H9 (cell line): ENCODE measurements around the gene RCAN2. TPM values are rescaled to one million over a fixed set of nuclear protein-coding genes. Genes with fewer than 3 reads are reported as not detected.

Experiments
- DNase-seq: peaks from one replicate; pipeline ENCODE4 v3.0.0-alpha.2; 2017
- H2AFZ ChIP-seq: one replicate; pipeline ENCODE4 v1.6.1; 2013; ENCODE audit warnings: mild to moderate bottlenecking, low read length, control low read depth, moderate library complexity
- H2AK5ac ChIP-seq: 2 replicates; pipeline ENCODE4 v1.6.1; 2013; ENCODE audit warnings: low read length, control low read depth, mixed read lengths; ENCODE audit not compliant: insufficient read length
- H2BK120ac ChIP-seq: one replicate; pipeline ENCODE4 v1.6.1; 2013; ENCODE audit warnings: low read depth, mild to moderate bottlenecking, low read length, control low read depth, inconsistent platforms; ENCODE audit not compliant: poor library complexity, severe bottlenecking
- H2BK12ac ChIP-seq: 2 replicates; pipeline ENCODE4 v1.6.1; 2013; ENCODE audit warnings: low read length, control low read depth, mixed read lengths, low read depth; ENCODE audit not compliant: insufficient read length
- H2BK15ac ChIP-seq: 2 replicates; pipeline ENCODE4 v1.6.1; 2013; ENCODE audit warnings: low read depth, low read length, control low read depth
- H2BK20ac ChIP-seq: one replicate; pipeline ENCODE4 v1.6.1; 2013; ENCODE audit warnings: low read depth, mild to moderate bottlenecking, low read length, control low read depth, inconsistent platforms; ENCODE audit not compliant: poor library complexity, severe bottlenecking
- H2BK5ac ChIP-seq: 2 replicates; pipeline ENCODE4 v1.6.1; 2013; ENCODE audit warnings: low read length, control low read depth, mixed read lengths; ENCODE audit not compliant: insufficient read length
- H3K14ac ChIP-seq: 2 replicates; pipeline ENCODE4 v1.6.1; 2013; ENCODE audit warnings: low read length, control low read depth; ENCODE audit not compliant: insufficient read depth
- H3K18ac ChIP-seq: 2 replicates; pipeline ENCODE4 v1.6.1; 2013; ENCODE audit warnings: low read depth, mild to moderate bottlenecking, mixed read lengths, low read length, control low read depth; ENCODE audit not compliant: insufficient read length
- H3K23ac ChIP-seq: 2 replicates; pipeline ENCODE4 v1.6.1; 2013; ENCODE audit warnings: low read length, control low read depth, mixed read lengths, low read depth; ENCODE audit not compliant: insufficient read length
- H3K23me2 ChIP-seq: 2 replicates; pipeline ENCODE4 v1.6.1; 2013; ENCODE audit warnings: low read depth, mild to moderate bottlenecking, mixed read lengths, low read length, control low read depth; ENCODE audit not compliant: insufficient read length, poor library complexity, severe bottlenecking
- H3K27ac ChIP-seq: 2 replicates; pipeline ENCODE4 v1.5.1; 2013; ENCODE audit warnings: low read length, control low read depth, mixed read lengths, low read depth; ENCODE audit not compliant: insufficient read length
- H3K27me3 ChIP-seq: 2 replicates; pipeline ENCODE4 v1.6.1; 2013; ENCODE audit warnings: low read length, control low read depth, inconsistent platforms; ENCODE audit not compliant: insufficient read depth
- H3K4ac ChIP-seq: 2 replicates; pipeline ENCODE4 v1.6.1; 2013; ENCODE audit warnings: low read depth, mild to moderate bottlenecking, control low read depth, inconsistent platforms, low read length, moderate library complexity
- H3K4me1 ChIP-seq: 2 replicates; pipeline ENCODE4 v1.6.1; 2013; ENCODE audit warnings: low read length, control low read depth, inconsistent platforms; ENCODE audit not compliant: insufficient read depth
- H3K4me2 ChIP-seq: 2 replicates; pipeline ENCODE4 v1.6.1; 2013; ENCODE audit warnings: low read length, control low read depth, mixed read lengths; ENCODE audit not compliant: insufficient read length, insufficient read depth
- H3K56ac ChIP-seq: 2 replicates; pipeline ENCODE4 v1.6.1; 2013; ENCODE audit warnings: low read depth, mild to moderate bottlenecking, mixed read lengths, low read length, control low read depth; ENCODE audit not compliant: insufficient read length
- H3K79me1 ChIP-seq: 2 replicates; pipeline ENCODE4 v1.6.1; 2013; ENCODE audit warnings: low read depth, mild to moderate bottlenecking, moderate library complexity, low read length, control low read depth, inconsistent platforms; ENCODE audit not compliant: insufficient read depth, poor library complexity, severe bottlenecking
- H3K79me2 ChIP-seq: 2 replicates; pipeline ENCODE4 v1.6.1; 2013; ENCODE audit warnings: low read length, control low read depth, inconsistent platforms; ENCODE audit not compliant: insufficient read depth
- H3K9ac ChIP-seq: 2 replicates; pipeline ENCODE4 v1.6.1; 2013; ENCODE audit warnings: low read length, control low read depth, mixed read lengths; ENCODE audit not compliant: insufficient read length; ENCODE audit errors: extremely low read depth
- H3K9me3 ChIP-seq: one replicate; pipeline ENCODE4 v1.6.1; 2013; ENCODE audit warnings: low read depth, low read length, inconsistent platforms; ENCODE audit not compliant: control insufficient read depth
- H3T11ph ChIP-seq: one replicate; pipeline ENCODE4 v1.6.1; 2013; ENCODE audit warnings: mild to moderate bottlenecking, low read length, control low read depth, inconsistent platforms
- H4K20me1 ChIP-seq: one replicate; pipeline ENCODE4 v1.6.1; 2013; ENCODE audit not compliant: control insufficient read depth, insufficient read length, insufficient read depth
- H4K5ac ChIP-seq: 2 replicates; pipeline ENCODE4 v1.6.1; 2013; ENCODE audit warnings: low read depth, mild to moderate bottlenecking, mixed read lengths, low read length, control low read depth; ENCODE audit not compliant: insufficient read length
- H4K8ac ChIP-seq: replicated peaks from 2 replicates; pipeline ENCODE4 v1.6.1; 2013; ENCODE audit warnings: low read length, control low read depth, mixed read lengths, low read depth; ENCODE audit not compliant: insufficient read length
- H4K91ac ChIP-seq: 2 replicates; pipeline ENCODE4 v1.6.1; 2013; ENCODE audit warnings: low read depth, mild to moderate bottlenecking, moderate library complexity, mixed read lengths, low read length, control low read depth; ENCODE audit not compliant: insufficient read length
- H3K27ac Mint-ChIP-seq, 3 experiments: 2 replicates in 2 of 3; 3 replicates in 1 of 3; pipeline ENCODE4 v1.8.0; 2020 to 2021; ENCODE audit warnings: mixed read lengths in 3 of 3, mild to moderate bottlenecking in 1 of 3, moderate library complexity in 1 of 3
- H3K27me3 Mint-ChIP-seq: 2 replicates; pipeline ENCODE4 v1.8.0; 2021; ENCODE audit warnings: low read depth, mild to moderate bottlenecking, moderate library complexity, mixed read lengths
- H3K36me3 Mint-ChIP-seq, 3 experiments: 2 replicates in 2 of 3; 3 replicates in 1 of 3; pipeline ENCODE4 v1.8.0; 2020 to 2021; ENCODE audit warnings: low read depth in 3 of 3, mixed read lengths in 3 of 3; ENCODE audit not compliant: insufficient read depth in 1 of 3
- H3K4me1 Mint-ChIP-seq, 2 experiments: 2 replicates each; pipeline ENCODE4 v1.8.0; 2020; ENCODE audit warnings: mixed read lengths in 2 of 2
- H3K4me3 Mint-ChIP-seq, 2 experiments: 2 replicates in 1 of 2; 3 replicates in 1 of 2; pipeline ENCODE4 v1.8.0; 2020 to 2021; ENCODE audit warnings: mild to moderate bottlenecking in 2 of 2, mixed read lengths in 2 of 2, moderate library complexity in 1 of 2
- H3K9me3 Mint-ChIP-seq, 2 experiments: 2 replicates in 1 of 2; 3 replicates in 1 of 2; pipeline ENCODE4 v1.8.0; 2020; ENCODE audit warnings: mild to moderate bottlenecking in 2 of 2, mixed read lengths in 2 of 2, moderate library complexity in 1 of 2
- WGBS: extraction: QIAGEN DNeasy Blood & Tissue Kit; methylation state at CpG from one replicate; pipeline ENCODE4 v1.1.7; 2013; ENCODE audit warnings: missing lambda C conversion rate, low lambda C conversion rate, mixed read lengths; ENCODE audit not compliant: insufficient read length; ENCODE audit errors: extremely low coverage; 5-methylcytosine and 5-hydroxymethylcytosine counted together
- total RNA-seq: library from RNA; stranded (reverse); gene quantifications from 2 replicates; pipeline ENCODE4 v1.2.1, GENCODE V29; 2021
- TF ChIP-seq, protein P1 (sequence below): fragments of 200-600 bp; sonication (generic); conservative IDR thresholded peaks from 3 replicates; pipeline ENCODE4 v1.8.0; 2021; ENCODE audit warnings: antibody characterized with exemption, mild to moderate bottlenecking

Gene RCAN2
- total RNA-seq, 1 experiment from 2014 or later, result 3.0 TPM

DNA sequence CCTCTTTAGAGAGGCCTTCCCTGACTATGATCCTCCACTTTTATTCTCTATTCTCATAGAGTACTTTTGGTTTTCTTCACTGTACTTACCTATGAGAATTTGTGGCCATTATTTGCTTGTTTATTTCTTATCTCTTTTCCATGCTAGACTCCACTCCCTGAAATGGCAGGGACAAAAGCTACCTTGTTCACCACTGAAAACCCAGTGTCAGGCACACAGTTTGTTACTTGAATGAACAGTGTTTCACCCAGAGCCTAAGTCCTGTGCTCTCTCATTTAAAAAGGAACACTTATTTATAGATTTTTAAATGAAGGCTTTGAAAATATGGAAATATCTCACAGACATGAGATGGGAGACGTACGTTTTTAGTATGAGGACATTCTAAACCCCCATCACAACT is 272.8 kb downstream of the RCAN2 start:
- TF ChIP-seq, protein P1, sequence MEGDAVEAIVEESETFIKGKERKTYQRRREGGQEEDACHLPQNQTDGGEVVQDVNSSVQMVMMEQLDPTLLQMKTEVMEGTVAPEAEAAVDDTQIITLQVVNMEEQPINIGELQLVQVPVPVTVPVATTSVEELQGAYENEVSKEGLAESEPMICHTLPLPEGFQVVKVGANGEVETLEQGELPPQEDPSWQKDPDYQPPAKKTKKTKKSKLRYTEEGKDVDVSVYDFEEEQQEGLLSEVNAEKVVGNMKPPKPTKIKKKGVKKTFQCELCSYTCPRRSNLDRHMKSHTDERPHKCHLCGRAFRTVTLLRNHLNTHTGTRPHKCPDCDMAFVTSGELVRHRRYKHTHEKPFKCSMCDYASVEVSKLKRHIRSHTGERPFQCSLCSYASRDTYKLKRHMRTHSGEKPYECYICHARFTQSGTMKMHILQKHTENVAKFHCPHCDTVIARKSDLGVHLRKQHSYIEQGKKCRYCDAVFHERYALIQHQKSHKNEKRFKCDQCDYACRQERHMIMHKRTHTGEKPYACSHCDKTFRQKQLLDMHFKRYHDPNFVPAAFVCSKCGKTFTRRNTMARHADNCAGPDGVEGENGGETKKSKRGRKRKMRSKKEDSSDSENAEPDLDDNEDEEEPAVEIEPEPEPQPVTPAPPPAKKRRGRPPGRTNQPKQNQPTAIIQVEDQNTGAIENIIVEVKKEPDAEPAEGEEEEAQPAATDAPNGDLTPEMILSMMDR, result no peak
- Histone ChIP-seq H3K23me2 (no peaks in the 10 kb centered on the region), H3T11ph (no peak overlapping the region), H2BK5ac (no peak overlapping the region), H3K79me2 (no peaks in the 10 kb centered on the region), H4K20me1 (no peaks in the 10 kb centered on the region), H3K9me3 (no peaks in the 10 kb centered on the region), H3K4me2 (no peak overlapping the region), H3K4ac (no peak overlapping the region), H3K14ac (no peak overlapping the region), H4K91ac (no peak overlapping the region), H2BK15ac (no peak overlapping the region), H3K79me1 (no peaks in the 10 kb centered on the region), H2AFZ (no peak overlapping the region), H3K18ac (no peak overlapping the region), H2BK12ac (no peak overlapping the region), H2BK120ac (no peak overlapping the region), H2BK20ac (no peak overlapping the region), H4K5ac (no peak overlapping the region), H3K4me1 (no peaks in the 10 kb centered on the region), H3K9ac (no peak overlapping the region), H4K8ac (no peak overlapping the region), H3K23ac (no peak overlapping the region), H3K56ac (no peak overlapping the region), H3K27ac (no peak overlapping the region), H3K27me3 (no peaks in the 10 kb centered on the region), H2AK5ac (no peak overlapping the region)
- Mint-ChIP-seq H3K9me3 (no peaks in the 10 kb centered on the region), H3K4me1 (peaks cover 4 to 10% of the 10 kb centered on the region in 2 experiments), H3K4me3 (no peak overlapping the region), H3K27me3 (peaks cover 36% of the 10 kb centered on the region), H3K27ac (no peak overlapping the region; a peak in 1 of 7 replicates), H3K36me3 (no peaks in the 10 kb centered on the region)
- no CpG with 5 or more reads among the region's 2 CpGs for WGBS
- DNase-seq, result no peak
